ACC112 (cell line): Measurements from ENCODE around the gene CCSER1.
"Not testable (repeated sequence)": the region's sequence is repeated elsewhere in the genome, so short reads cannot be mapped to it uniquely, and the experiment has no call there.

ENCODE experiments used
- H2AFZ ChIP-seq: fragments of 200-600 bp; sonication (generic); one replicate; pipeline ENCODE4 v1.6.0; 2017; ENCODE audit warnings: antibody characterized with exemption, low read length; ENCODE audit not compliant: unreplicated experiment
- H3K27ac ChIP-seq: fragments of 200-600 bp; sonication (generic); 2 replicates; pipeline ENCODE4 v1.5.1; 2014; ENCODE audit warnings: low read depth, mild to moderate bottlenecking, antibody characterized with exemption, low read length, moderate library complexity
- H3K27me3 ChIP-seq: fragments of 200-600 bp; sonication (generic); 2 replicates; pipeline ENCODE4 v1.6.1; 2014; ENCODE audit warnings: mild to moderate bottlenecking, antibody characterized with exemption, low read length, moderate library complexity, mixed read lengths; ENCODE audit not compliant: insufficient read depth
- H3K36me3 ChIP-seq: fragments of 200-600 bp; sonication (generic); 2 replicates; pipeline ENCODE4 v1.6.1; 2016; ENCODE audit warnings: mild to moderate bottlenecking, antibody characterized with exemption, low read length, moderate library complexity, mixed read lengths; ENCODE audit not compliant: insufficient read depth
- H3K4me1 ChIP-seq: fragments of 200-600 bp; sonication (generic); one replicate; pipeline ENCODE4 v1.6.1; 2016; ENCODE audit warnings: low read length, mixed read lengths; ENCODE audit not compliant: insufficient read depth, unreplicated experiment, control insufficient read depth
- H3K4me3 ChIP-seq: fragments of 200-600 bp; sonication (generic); 2 replicates; pipeline ENCODE4 v1.5.1; 2014; ENCODE audit warnings: mild to moderate bottlenecking, low read depth, low read length
- H3K79me2 ChIP-seq: fragments of 200-600 bp; sonication (generic); one replicate; pipeline ENCODE4 v1.6.0; 2016; ENCODE audit warnings: low read length; ENCODE audit not compliant: control insufficient read depth, unreplicated experiment, insufficient read depth

Gene CCSER1

GRCh38 chr4:90838859-90839258 is 711.7 kb downstream of the CCSER1 start:
- not testable (repeated sequence) for H3K36me3 ChIP-seq, H3K27me3 ChIP-seq, H3K79me2 ChIP-seq, H3K4me1 ChIP-seq, H2AFZ ChIP-seq, H3K4me3 ChIP-seq, H3K27ac ChIP-seq

GRCh38 chr4:90840291-90840690 is 713.1 kb downstream of the CCSER1 start:
- H3K4me1 ChIP-seq, result no peaks in the 10 kb centered on the region
- H2AFZ ChIP-seq, result no peak overlapping the region
- no peak overlapping the region for H3K4me3 ChIP-seq
- no peaks in the 10 kb centered on the region for H3K79me2 ChIP-seq
- no peaks in the 10 kb centered on the region for H3K36me3 ChIP-seq
- H3K27me3 ChIP-seq, result no peaks in the 10 kb centered on the region
- H3K27ac ChIP-seq, result no peak overlapping the region

GRCh38 chr4:90840828-90841227 is 713.6 kb downstream of the CCSER1 start:
- no peaks in the 10 kb centered on the region for H3K36me3 ChIP-seq
- H3K4me1 ChIP-seq, result no peaks in the 10 kb centered on the region
- no peak overlapping the region for H2AFZ ChIP-seq
- no peak overlapping the region for H3K27ac ChIP-seq
- no peak overlapping the region for H3K4me3 ChIP-seq
- no peaks in the 10 kb centered on the region for H3K79me2 ChIP-seq
- H3K27me3 ChIP-seq, result no peaks in the 10 kb centered on the region

GRCh38 chr4:90841676-90842075 is 714.5 kb downstream of the CCSER1 start:
- no peaks in the 10 kb centered on the region for H3K4me1 ChIP-seq
- no peak overlapping the region for H2AFZ ChIP-seq

GRCh38 chr4:90842960-90843359 is 715.8 kb downstream of the CCSER1 start:
- Histone ChIP-seq H3K4me3 (no peak overlapping the region), H3K79me2 (no peaks in the 10 kb centered on the region), H3K27ac (no peak overlapping the region), H3K36me3 (no peaks in the 10 kb centered on the region), H2AFZ (no peak overlapping the region), H3K27me3 (no peaks in the 10 kb centered on the region), H3K4me1 (no peaks in the 10 kb centered on the region)

More at GRCh38 chr4:90841676-90842075, 714.5 kb downstream of the CCSER1 start:
- no peak overlapping the region for H3K27ac ChIP-seq
- no peak overlapping the region for H3K4me3 ChIP-seq
- H3K36me3 ChIP-seq, result no peaks in the 10 kb centered on the region
- H3K27me3 ChIP-seq, result no peaks in the 10 kb centered on the region
- H3K79me2 ChIP-seq, result no peaks in the 10 kb centered on the region

- H3K4me1 ChIP-seq, result no peaks in the 10 kb centered on the region
- no peaks in the 10 kb centered on the region for H3K27me3 ChIP-seq
- H3K79me2 ChIP-seq, result no peaks in the 10 kb centered on the region
- H3K36me3 ChIP-seq, result no peaks in the 10 kb centered on the region
- H3K4me3 ChIP-seq, result no peak overlapping the region
- H3K27ac ChIP-seq, result no peak overlapping the region
- no peak overlapping the region for H2AFZ ChIP-seq
Observed at GRCh38 chr4:90844241-90844640, 717.0 kb downstream of the CCSER1 start.

GRCh38 chr4:90845777-90846176 is 718.6 kb downstream of the CCSER1 start:
- H2AFZ ChIP-seq, result no peak overlapping the region
- H3K4me1 ChIP-seq, result no peaks in the 10 kb centered on the region
- no peak overlapping the region for H3K27ac ChIP-seq
- H3K27me3 ChIP-seq, result no peaks in the 10 kb centered on the region
- H3K79me2 ChIP-seq, result no peaks in the 10 kb centered on the region
- no peaks in the 10 kb centered on the region for H3K36me3 ChIP-seq
- H3K4me3 ChIP-seq, result no peak overlapping the region

- H2AFZ ChIP-seq, result no peak overlapping the region
- H3K27me3 ChIP-seq, result no peaks in the 10 kb centered on the region
- no peaks in the 10 kb centered on the region for H3K79me2 ChIP-seq
Observed at GRCh38 chr4:90852237-90852636, 725.0 kb downstream of the CCSER1 start.

GRCh38 chr4:90855111-90855510 is 727.9 kb downstream of the CCSER1 start:
- Histone ChIP-seq H3K36me3 (no peaks in the 10 kb centered on the region), H3K4me1 (no peaks in the 10 kb centered on the region), H3K79me2 (no peaks in the 10 kb centered on the region), H2AFZ (no peak overlapping the region), H3K27ac (no peak overlapping the region), H3K4me3 (no peak overlapping the region), H3K27me3 (no peaks in the 10 kb centered on the region)

More at GRCh38 chr4:90852237-90852636, 725.0 kb downstream of the CCSER1 start:
- Histone ChIP-seq H3K4me1 (no peaks in the 10 kb centered on the region), H3K4me3 (no peak overlapping the region), H3K27ac (no peak overlapping the region), H3K36me3 (no peaks in the 10 kb centered on the region)

GRCh38 chr4:90857081-90857820 is 730.1 kb downstream of the CCSER1 start:
- Histone ChIP-seq H2AFZ (no peak overlapping the region), H3K27ac (no peak overlapping the region), H3K4me1 (no peaks in the 10 kb centered on the region), H3K36me3 (no peaks in the 10 kb centered on the region), H3K4me3 (no peak overlapping the region), H3K27me3 (no peaks in the 10 kb centered on the region), H3K79me2 (no peaks in the 10 kb centered on the region)

- H3K27ac ChIP-seq, result no peak overlapping the region
- no peak overlapping the region for H2AFZ ChIP-seq
- no peak overlapping the region for H3K4me3 ChIP-seq
- H3K27me3 ChIP-seq, result no peaks in the 10 kb centered on the region
- H3K36me3 ChIP-seq, result no peaks in the 10 kb centered on the region
- no peaks in the 10 kb centered on the region for H3K4me1 ChIP-seq
- H3K79me2 ChIP-seq, result no peaks in the 10 kb centered on the region
Observed at GRCh38 chr4:90875791-90876190, 748.6 kb downstream of the CCSER1 start.
